K562 (cell line): ENCODE results near the gene SMIM29. TPM values are rescaled to one million over a fixed set of nuclear protein-coding genes. Genes with fewer than 3 reads are reported as not detected.

Experiments
- HDAC3 ChIP-seq: fragments of 450-650 bp; IDR thresholded peaks from 2 replicates; pipeline ENCODE4 v1.6.1; 2018; ENCODE audit warnings: borderline replicate concordance, mild to moderate bottlenecking, moderate library complexity; ENCODE audit not compliant: partially characterized antibody
- HNRNPK ChIP-seq: fragments of 200-400 bp; formaldehyde crosslinking; IDR thresholded peaks from one replicate; pipeline ENCODE4 v1.6.1; 2018; ENCODE audit warnings: mild to moderate bottlenecking, low read depth, low read length; ENCODE audit not compliant: poor library complexity, severe bottlenecking
- JUN ChIP-seq, 2 experiments: sonication (generic) in 1 of 2; formaldehyde crosslinking in 1 of 2; IDR thresholded peaks; 2 replicates each; pipeline versions ENCODE4 v1.6.1 to v1.8.0; 2012 to 2022; ENCODE audit warnings: borderline replicate concordance in 2 of 2, mild to moderate bottlenecking in 2 of 2, improper control_type of control experiment in 1 of 2, low read depth in 1 of 2, low read length in 1 of 2, missing genetic modification reagents in 1 of 2
- NCOA4 ChIP-seq: fragments of 450-650 bp; IDR thresholded peaks from 2 replicates; pipeline ENCODE4 v1.6.1; 2018; ENCODE audit warnings: mild to moderate bottlenecking; ENCODE audit not compliant: partially characterized antibody
- NCOA6 ChIP-seq: fragments of 450-650 bp; IDR thresholded peaks from 2 replicates; pipeline ENCODE4 v1.6.1; 2017; ENCODE audit warnings: mild to moderate bottlenecking
- NEUROD1 ChIP-seq: fragments of 150-350 bp; IDR thresholded peaks from 2 replicates; pipeline ENCODE4 v1.6.1; 2014; ENCODE audit warnings: borderline replicate concordance, low read length, low read depth; ENCODE audit not compliant: partially characterized antibody
- POLR3G ChIP-seq: IDR thresholded peaks from 2 replicates; pipeline ENCODE4 v1.6.1; 2011; ENCODE audit not compliant: insufficient read length, insufficient replicate concordance; ENCODE audit errors: extremely low read depth
- RFX7 ChIP-seq: fragments of 250-450 bp; sonication (Bioruptor Pico); IDR thresholded peaks from 2 replicates; pipeline ENCODE4 v1.5.1; 2021; ENCODE audit warnings: mild to moderate bottlenecking
- SRSF7 ChIP-seq: fragments of 200-400 bp; formaldehyde crosslinking; optimal IDR thresholded peaks from 2 replicates; pipeline ENCODE3; 2017; ENCODE audit warnings: mild to moderate bottlenecking, low read depth, low read length
- TRIM28 ChIP-seq: fragments of 450-650 bp; IDR thresholded peaks from 2 replicates; pipeline ENCODE4 v1.6.1; 2017
- polyA plus RNA-seq, 8 experiments: library from polyadenylated mRNA; depleted of rRNA in 4 of 8; stranded (reverse) in 5 of 8; unstranded in 3 of 8; fragments of >200 nt; fragmentation: Nextera tagmentation in 2 of 8; fragmentation: Illumina TruSeq in 1 of 8; extraction: Ambion mirVana in 2 of 8; extraction: Trizol in 1 of 8; gene quantifications; 2 replicates each; pipeline versions ENCODE4 v1.2.1 to v1.2.3, GENCODE V29; 2011 to 2014; ENCODE audit warnings: inconsistent platforms in 1 of 8, missing spikeins in 1 of 8
- total RNA-seq, 7 experiments: library from RNA; depleted of rRNA in 6 of 7; stranded (reverse); fragments of >200 nt in 6 of 7; fragmentation: Illumina TruSeq in 2 of 7; extraction: Trizol in 2 of 7; gene quantifications; 2 replicates each; pipeline versions ENCODE4 v1.2.1 to v1.2.3, GENCODE V29; 2011 to 2021; ENCODE audit warnings: low replicate concordance in 1 of 7
- TF ChIP-seq, protein P1 (sequence below): fragments of 250-450 bp; sonication (Bioruptor Pico); IDR thresholded peaks from 2 replicates; pipeline ENCODE4 v1.4.0; 2020; ENCODE audit warnings: mild to moderate bottlenecking, moderate library complexity, borderline replicate concordance
- TF ChIP-seq, protein P2 (sequence below): fragments of 250-450 bp; sonication (Bioruptor Pico); IDR thresholded peaks from 2 replicates; pipeline ENCODE4 v1.5.0; 2021; ENCODE audit warnings: mild to moderate bottlenecking, moderate library complexity
- TF ChIP-seq, protein P3 (sequence below): fragments of 450-650 bp; IDR thresholded peaks from 2 replicates; pipeline ENCODE4 v1.6.1; 2016; ENCODE audit warnings: antibody characterized with exemption
- TF ChIP-seq, protein P4 (sequence below): fragments of 450-650 bp; IDR thresholded peaks from 2 replicates; pipeline ENCODE4 v1.6.1; 2017; ENCODE audit warnings: antibody characterized with exemption

Gene SMIM29
- total and polyA plus RNA-seq, 9 of the 15 experiments (the other 6 are each of a cell fraction or from before 2014, with no cell fraction given) = 6.5 to 36.7 (median 20.9) TPM

DNA sequence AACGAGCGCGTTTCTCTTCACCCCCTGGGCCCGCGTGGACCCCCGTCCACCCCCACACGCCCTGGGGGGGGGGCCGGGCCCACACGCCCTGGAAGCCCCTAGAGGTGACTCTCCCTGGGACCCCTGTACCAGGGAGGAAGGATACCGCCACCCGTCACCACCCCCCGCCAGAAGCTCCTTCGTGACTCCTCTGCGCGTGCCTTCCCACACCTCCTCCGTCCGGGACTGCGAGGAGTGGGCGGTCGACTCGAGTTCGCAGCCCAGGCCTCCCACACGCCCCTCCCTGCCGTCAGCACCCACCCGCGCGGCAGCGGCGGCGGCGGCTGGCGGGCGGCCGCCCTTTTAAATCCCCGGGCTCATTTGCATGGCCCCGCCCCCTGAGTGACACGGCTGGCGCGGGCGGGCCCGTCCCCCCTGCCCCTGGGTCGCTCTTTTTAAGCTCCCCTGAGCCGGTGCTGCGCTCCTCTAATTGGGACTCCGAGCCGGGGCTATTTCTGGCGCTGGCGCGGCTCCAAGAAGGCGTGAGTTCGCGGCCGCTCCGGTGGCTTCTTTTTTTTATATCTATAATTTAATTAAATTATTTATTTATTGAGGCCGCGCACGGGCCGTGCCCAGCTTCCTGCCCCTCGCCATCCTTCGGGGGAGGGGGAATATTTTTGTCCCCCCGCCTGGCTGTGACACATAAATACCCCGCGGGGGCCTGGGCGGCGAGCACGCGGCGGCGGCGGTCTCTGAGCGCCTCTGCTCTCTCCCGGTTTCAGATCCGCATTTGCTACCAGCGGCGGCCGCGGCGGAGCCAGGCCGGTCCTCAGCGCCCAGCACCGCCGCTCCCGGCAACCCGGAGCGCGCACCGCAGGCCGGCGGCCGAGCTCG, 12.1 kb downstream of the SMIM29 start, which contains the start of gene HMGA1 (continued):
- TF ChIP-seq POLR3G = no peak
- TF ChIP-seq RFX7 = no peak
- TF ChIP-seq SRSF7 = no peak
- TF ChIP-seq TRIM28 = 0 out of 2 replicates have a peak, but pooled peaks have one; percentile 14
- TF ChIP-seq, protein P1, sequence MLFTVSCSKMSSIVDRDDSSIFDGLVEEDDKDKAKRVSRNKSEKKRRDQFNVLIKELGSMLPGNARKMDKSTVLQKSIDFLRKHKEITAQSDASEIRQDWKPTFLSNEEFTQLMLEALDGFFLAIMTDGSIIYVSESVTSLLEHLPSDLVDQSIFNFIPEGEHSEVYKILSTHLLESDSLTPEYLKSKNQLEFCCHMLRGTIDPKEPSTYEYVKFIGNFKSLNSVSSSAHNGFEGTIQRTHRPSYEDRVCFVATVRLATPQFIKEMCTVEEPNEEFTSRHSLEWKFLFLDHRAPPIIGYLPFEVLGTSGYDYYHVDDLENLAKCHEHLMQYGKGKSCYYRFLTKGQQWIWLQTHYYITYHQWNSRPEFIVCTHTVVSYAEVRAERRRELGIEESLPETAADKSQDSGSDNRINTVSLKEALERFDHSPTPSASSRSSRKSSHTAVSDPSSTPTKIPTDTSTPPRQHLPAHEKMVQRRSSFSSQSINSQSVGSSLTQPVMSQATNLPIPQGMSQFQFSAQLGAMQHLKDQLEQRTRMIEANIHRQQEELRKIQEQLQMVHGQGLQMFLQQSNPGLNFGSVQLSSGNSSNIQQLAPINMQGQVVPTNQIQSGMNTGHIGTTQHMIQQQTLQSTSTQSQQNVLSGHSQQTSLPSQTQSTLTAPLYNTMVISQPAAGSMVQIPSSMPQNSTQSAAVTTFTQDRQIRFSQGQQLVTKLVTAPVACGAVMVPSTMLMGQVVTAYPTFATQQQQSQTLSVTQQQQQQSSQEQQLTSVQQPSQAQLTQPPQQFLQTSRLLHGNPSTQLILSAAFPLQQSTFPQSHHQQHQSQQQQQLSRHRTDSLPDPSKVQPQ = no peak
- TF ChIP-seq, protein P2, sequence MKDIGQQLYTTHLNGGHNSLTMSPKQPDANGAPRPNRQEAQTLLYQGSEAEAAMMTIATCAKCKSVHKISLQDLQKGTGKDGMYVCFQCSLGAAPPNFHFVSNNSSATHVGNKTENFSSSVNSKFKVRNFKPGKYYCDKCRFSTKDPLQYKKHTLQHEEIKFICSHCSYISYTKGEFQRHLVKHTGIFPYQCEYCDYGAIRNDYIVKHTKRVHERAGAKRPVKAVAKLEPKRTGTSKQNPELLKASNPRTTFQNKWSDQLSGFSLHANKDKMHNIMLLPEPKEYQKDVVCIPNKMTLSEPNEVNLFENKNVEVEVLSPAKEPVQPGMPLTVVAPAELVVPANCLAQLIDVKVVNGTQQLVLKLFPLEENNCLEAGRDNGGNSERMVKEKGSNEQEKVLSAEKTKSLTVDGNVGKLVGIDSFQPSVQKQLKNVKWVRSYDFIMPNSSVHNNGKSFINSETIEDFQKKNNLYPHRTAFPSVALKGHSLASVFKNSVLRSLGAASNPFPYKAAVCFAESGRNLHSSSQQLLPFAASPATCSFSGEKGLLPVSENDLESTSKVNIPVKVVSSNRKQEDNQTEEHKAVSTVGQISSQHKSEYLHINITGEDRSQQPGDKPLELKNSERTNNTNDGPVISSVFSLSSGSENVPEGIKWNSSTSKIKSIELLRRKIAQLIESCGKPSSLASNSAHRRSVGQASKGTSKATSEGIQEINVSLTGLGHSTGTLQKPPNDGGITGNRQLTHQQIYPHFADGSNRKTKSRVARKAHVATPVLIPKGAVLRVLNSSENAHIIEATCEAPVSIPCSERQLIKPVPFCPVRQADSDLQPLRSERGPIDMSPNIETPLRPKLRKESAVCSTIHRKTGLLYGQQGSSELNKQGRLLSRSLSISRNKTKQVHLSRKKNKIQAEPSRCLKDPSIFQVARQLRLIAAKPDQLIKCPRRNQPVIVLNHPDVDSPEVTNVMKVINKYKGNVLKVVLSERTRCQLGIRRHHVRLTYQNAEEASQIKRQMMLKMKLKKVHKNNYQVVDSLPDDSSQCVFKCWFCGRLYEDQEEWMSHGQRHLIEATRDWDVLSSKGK (CRISPR knock-in tag) = no peak
- no peak for TF ChIP-seq NCOA6
- no peak for TF ChIP-seq HDAC3
- TF ChIP-seq JUN (IDR thresholded peaks at IDR 0.05; ENCODE audit: borderline replicate concordance, low read depth, low read length) = no peak
- no peak for TF ChIP-seq JUN (CRISPR knock-in tag; IDR thresholded peaks at IDR 0.05; ENCODE audit: borderline replicate concordance)
- TF ChIP-seq HNRNPK = peak; percentile 75
- TF ChIP-seq, protein P3, sequence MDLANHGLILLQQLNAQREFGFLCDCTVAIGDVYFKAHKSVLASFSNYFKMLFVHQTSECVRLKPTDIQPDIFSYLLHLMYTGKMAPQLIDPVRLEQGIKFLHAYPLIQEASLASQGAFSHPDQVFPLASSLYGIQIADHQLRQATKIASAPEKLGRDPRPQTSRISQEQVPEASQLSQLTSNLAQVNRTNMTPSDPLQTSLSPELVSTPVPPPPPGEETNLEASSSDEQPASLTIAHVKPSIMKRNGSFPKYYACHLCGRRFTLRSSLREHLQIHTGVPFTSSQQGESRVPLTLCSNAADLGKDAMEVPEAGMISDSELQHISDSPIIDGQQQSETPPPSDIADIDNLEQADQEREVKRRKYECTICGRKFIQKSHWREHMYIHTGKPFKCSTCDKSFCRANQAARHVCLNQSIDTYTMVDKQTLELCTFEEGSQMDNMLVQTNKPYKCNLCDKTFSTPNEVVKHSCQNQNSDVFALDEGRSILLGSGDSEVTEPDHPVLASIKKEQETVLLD = peak; percentile 85
- peak; percentile 71 for TF ChIP-seq NEUROD1
- TF ChIP-seq, protein P4, sequence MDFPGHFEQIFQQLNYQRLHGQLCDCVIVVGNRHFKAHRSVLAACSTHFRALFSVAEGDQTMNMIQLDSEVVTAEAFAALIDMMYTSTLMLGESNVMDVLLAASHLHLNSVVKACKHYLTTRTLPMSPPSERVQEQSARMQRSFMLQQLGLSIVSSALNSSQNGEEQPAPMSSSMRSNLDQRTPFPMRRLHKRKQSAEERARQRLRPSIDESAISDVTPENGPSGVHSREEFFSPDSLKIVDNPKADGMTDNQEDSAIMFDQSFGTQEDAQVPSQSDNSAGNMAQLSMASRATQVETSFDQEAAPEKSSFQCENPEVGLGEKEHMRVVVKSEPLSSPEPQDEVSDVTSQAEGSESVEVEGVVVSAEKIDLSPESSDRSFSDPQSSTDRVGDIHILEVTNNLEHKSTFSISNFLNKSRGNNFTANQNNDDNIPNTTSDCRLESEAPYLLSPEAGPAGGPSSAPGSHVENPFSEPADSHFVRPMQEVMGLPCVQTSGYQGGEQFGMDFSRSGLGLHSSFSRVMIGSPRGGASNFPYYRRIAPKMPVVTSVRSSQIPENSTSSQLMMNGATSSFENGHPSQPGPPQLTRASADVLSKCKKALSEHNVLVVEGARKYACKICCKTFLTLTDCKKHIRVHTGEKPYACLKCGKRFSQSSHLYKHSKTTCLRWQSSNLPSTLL = 0 out of 2 replicates have a peak, but pooled peaks have one; percentile 12
- TF ChIP-seq NCOA4 = no peak
